ENCODE data around the gene AP2B1. TPM values are rescaled to one million over a fixed set of nuclear protein-coding genes. Genes with fewer than 3 reads are reported as not detected.

The AP2B1 gene
- total RNA-seq, 1 donor from 2014 or later, result 330 TPM

DNA sequence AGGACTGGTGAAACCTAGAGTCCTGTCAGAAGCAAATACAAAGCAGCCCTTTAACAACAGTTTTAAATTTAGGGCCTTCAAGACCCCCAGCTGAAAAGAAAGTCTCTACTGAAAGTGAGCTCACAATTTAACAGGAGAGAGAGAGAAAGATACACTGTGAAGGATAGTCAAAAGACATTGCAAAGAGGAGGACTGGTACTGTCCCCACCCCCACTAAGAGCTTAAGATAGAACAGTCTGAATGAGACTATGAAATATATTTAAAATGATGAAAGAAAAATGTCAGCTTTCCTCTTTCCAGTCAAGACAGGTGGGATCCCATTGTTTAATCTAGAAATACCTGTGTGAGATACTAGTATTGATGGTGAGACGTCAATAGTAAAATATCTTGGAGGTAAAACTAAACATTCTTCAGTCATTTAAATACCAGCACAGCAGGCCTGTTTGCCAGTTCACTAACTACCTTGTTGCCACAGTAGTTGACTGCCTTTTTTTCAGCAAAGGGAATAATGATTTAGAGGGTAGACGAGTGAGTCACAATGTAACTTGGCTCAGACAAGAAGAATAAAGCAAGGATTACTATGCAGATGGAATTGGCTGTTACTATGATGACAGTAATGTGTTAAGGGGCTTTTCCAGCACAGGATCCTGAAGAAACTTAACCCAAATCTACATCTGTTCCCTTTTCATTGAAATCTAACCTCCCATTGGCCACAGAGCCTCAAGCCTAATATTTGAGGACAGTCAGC is 97.1 kb downstream of the AP2B1 start:
- Mint-ChIP-seq H3K9me3 (ENCODE audit: unreplicated experiment) (no peaks in the 10 kb centered on the region), H3K36me3 (ENCODE audit: low read depth, unreplicated experiment) (peaks cover 21% of the 10 kb centered on the region), H3K4me1 (ENCODE audit: unreplicated experiment) (peaks cover 3% of the 10 kb centered on the region), H3K27ac (ENCODE audit: unreplicated experiment) (no peak overlapping the region), H3K4me3 (ENCODE audit: unreplicated experiment) (no peak overlapping the region), H3K27me3 (ENCODE audit: unreplicated experiment) (peaks cover 1% of the 10 kb centered on the region)
- no peak for DNase-seq (ENCODE audit: low spot score)
- TF ChIP-seq, protein P1, sequence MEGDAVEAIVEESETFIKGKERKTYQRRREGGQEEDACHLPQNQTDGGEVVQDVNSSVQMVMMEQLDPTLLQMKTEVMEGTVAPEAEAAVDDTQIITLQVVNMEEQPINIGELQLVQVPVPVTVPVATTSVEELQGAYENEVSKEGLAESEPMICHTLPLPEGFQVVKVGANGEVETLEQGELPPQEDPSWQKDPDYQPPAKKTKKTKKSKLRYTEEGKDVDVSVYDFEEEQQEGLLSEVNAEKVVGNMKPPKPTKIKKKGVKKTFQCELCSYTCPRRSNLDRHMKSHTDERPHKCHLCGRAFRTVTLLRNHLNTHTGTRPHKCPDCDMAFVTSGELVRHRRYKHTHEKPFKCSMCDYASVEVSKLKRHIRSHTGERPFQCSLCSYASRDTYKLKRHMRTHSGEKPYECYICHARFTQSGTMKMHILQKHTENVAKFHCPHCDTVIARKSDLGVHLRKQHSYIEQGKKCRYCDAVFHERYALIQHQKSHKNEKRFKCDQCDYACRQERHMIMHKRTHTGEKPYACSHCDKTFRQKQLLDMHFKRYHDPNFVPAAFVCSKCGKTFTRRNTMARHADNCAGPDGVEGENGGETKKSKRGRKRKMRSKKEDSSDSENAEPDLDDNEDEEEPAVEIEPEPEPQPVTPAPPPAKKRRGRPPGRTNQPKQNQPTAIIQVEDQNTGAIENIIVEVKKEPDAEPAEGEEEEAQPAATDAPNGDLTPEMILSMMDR (IDR thresholded peaks at IDR 0.05; ENCODE audit: unreplicated experiment), result no peak

DNA sequence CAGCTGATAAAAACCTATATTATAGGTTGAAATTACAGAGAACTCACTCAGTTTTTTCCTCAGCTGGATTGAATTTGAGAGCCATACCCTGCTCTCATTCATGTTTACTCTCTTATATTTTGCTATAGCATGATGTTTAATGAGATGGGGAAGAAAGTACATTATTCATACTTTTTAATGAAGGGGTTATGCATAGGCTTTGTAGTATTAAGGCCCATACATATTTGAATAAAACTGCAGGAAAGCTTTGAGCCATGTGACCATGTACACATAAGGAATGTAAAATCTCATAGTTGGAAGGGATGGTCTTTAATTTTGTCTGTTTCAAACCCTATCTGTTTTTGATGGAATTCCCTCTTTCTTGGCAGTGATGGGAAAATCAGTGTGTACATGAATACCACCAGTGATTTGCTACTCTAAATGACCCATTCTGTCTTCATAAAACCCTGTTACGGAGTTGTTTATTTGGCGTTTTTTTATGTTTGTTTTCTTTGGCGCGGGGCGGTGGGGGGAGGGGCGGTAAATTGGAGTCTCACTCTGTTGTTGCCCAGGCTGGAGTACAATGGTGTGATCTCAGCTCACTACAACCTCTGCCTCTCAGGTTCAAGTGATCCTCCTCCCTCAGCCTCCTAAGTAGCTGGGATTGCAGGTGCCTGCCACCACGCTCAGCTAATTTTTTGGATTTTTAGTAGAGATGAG is 105.5 kb downstream of the AP2B1 start:
- peaks cover 17% of the 10 kb centered on the region for H3K36me3 Mint-ChIP-seq (ENCODE audit: low read depth, unreplicated experiment)
- no peaks in the 10 kb centered on the region for H3K4me1 Mint-ChIP-seq (ENCODE audit: unreplicated experiment)
- no peak overlapping the region for H3K4me3 Mint-ChIP-seq (ENCODE audit: unreplicated experiment)
- H3K27me3 Mint-ChIP-seq (ENCODE audit: unreplicated experiment), result peaks cover 1% of the 10 kb centered on the region
- H3K27ac Mint-ChIP-seq (ENCODE audit: unreplicated experiment), result no peak overlapping the region
- TF ChIP-seq, protein P1 (IDR thresholded peaks at IDR 0.05; ENCODE audit: unreplicated experiment), result no peak
- DNase-seq (ENCODE audit: low spot score), result no peak
- H3K9me3 Mint-ChIP-seq (ENCODE audit: unreplicated experiment), result no peaks in the 10 kb centered on the region

GRCh38 chr17:35693662-35694061 is 106.5 kb downstream of the AP2B1 start:
- Mint-ChIP-seq H3K27me3 (ENCODE audit: unreplicated experiment) (no peaks in the 10 kb centered on the region), H3K9me3 (ENCODE audit: unreplicated experiment) (no peaks in the 10 kb centered on the region), H3K36me3 (ENCODE audit: low read depth, unreplicated experiment) (peaks cover 8% of the 10 kb centered on the region)

DNA sequence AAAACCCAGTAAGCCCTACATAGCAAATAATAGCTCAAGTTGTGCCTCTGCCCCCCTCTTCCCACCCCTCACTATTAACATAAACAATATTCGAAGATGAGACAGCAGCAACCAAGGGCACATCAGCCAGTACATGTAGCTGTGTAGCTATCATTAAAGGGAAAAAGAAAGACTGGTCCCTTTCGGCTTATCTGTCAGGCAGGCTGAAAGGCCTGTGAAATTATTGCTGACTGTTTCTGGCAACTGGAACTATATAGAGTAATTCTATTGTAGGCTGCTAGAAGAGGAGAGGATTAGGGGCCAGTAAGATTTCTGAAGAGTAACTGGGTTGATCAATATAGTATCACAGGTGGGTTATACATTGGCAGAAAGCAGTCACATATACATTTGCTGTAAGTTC is 107.8 kb downstream of the AP2B1 start:
- Mint-ChIP-seq H3K27ac (ENCODE audit: unreplicated experiment) (no peak overlapping the region), H3K36me3 (ENCODE audit: low read depth, unreplicated experiment) (peaks cover 8% of the 10 kb centered on the region), H3K9me3 (ENCODE audit: unreplicated experiment) (no peaks in the 10 kb centered on the region), H3K4me3 (ENCODE audit: unreplicated experiment) (no peak overlapping the region), H3K4me1 (ENCODE audit: unreplicated experiment) (no peaks in the 10 kb centered on the region), H3K27me3 (ENCODE audit: unreplicated experiment) (no peaks in the 10 kb centered on the region)
- no peak for DNase-seq (ENCODE audit: low spot score)
- TF ChIP-seq, protein P1 (IDR thresholded peaks at IDR 0.05; ENCODE audit: unreplicated experiment), result no peak

More at GRCh38 chr17:35693662-35694061, 106.5 kb downstream of the AP2B1 start:
- H3K4me1 Mint-ChIP-seq (ENCODE audit: unreplicated experiment), result no peaks in the 10 kb centered on the region
- H3K27ac Mint-ChIP-seq (ENCODE audit: unreplicated experiment), result no peak overlapping the region
- DNase-seq (ENCODE audit: low spot score), result no peak
- H3K4me3 Mint-ChIP-seq (ENCODE audit: unreplicated experiment), result no peak overlapping the region
- TF ChIP-seq, protein P1 (IDR thresholded peaks at IDR 0.05; ENCODE audit: unreplicated experiment), result no peak

GRCh38 chr17:35695613-35696012 is 108.5 kb downstream of the AP2B1 start:
- Mint-ChIP-seq H3K27ac (ENCODE audit: unreplicated experiment) (no peak overlapping the region), H3K9me3 (ENCODE audit: unreplicated experiment) (no peaks in the 10 kb centered on the region), H3K27me3 (ENCODE audit: unreplicated experiment) (no peaks in the 10 kb centered on the region), H3K4me1 (ENCODE audit: unreplicated experiment) (no peaks in the 10 kb centered on the region), H3K36me3 (ENCODE audit: low read depth, unreplicated experiment) (peaks cover 8% of the 10 kb centered on the region), H3K4me3 (ENCODE audit: unreplicated experiment) (no peak overlapping the region)
- TF ChIP-seq, protein P1 (IDR thresholded peaks at IDR 0.05; ENCODE audit: unreplicated experiment), result no peak
- no peak for DNase-seq (ENCODE audit: low spot score)
